22Rv1 (cell line): ENCODE results near the gene OOSP2.

Source experiments
- H3K27ac ChIP-seq: fragments of 450-650 bp; 2 replicates; pipeline ENCODE4 v1.5.1; 2017
- CTCF ChIP-seq: fragments of 450-650 bp; IDR thresholded peaks from 2 replicates; pipeline ENCODE4 v1.5.1; 2017; ENCODE audit warnings: mild to moderate bottlenecking
- ZFX ChIP-seq: fragments of 450-650 bp; IDR thresholded peaks from 2 replicates; pipeline ENCODE4 v1.6.1; 2017; ENCODE audit warnings: antibody characterized with exemption, borderline replicate concordance

OOSP2 gene

DNA sequence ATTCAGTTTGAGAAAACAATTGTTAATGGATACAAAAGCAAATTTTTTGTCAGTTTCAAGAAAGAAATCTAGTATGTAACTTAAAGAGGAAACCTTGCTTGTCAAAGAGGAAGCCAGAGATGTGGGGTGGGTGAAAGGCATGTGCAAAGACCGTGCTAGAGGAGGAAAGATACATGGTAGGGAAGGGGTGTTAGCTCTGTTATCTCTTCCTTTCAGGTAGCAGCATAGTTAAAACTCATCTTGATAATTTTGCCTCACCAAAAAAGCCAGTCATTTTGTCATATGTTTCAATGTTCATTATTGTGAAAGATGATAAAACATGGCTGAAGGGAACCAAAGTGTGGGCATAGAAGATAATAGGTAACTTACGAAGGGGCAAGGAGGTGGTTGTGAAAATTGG is 45.7 kb downstream of the OOSP2 start:
- TF ChIP-seq CTCF, result no peak
- TF ChIP-seq ZFX, result no peak

GRCh38 chr11:60087239-60087638 is 47.0 kb downstream of the OOSP2 start:
- no peak overlapping the region for H3K27ac ChIP-seq
- no peak for TF ChIP-seq ZFX
- no peak for TF ChIP-seq CTCF

More for the DNA sequence above, 45.7 kb downstream of the OOSP2 start:
- H3K27ac ChIP-seq, result no peak overlapping the region

DNA sequence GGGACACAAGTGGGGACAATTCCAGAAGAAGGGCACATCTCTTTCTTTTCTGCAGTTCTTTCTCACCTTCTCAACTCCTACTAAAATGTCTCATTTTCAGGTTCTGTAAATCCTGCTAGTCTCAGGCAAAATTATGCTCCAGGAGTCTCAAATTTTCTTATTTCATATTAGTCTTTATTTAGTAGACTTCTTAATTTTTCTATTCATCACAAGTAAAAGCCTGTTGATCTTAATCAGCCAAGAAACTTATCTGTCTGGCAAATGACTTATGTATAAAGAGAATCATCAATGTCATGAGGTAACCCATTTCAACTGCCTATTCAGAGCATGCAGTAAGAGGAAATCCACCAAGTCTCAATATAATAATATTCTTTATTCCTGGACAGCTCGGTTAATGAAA is 48.2 kb downstream of the OOSP2 start, which contains the start of gene MS4A2:
MS4A2 (plus strand) TSS at position 301 of the 400 bp plus-strand sequence. CDS start 102 bp downstream, outside the sequence.
- H3K27ac ChIP-seq, result no peak within 1 kb of the TSS
- TF ChIP-seq CTCF (no peak), ZFX (no peak)

- no peak overlapping the region for H3K27ac ChIP-seq
- TF ChIP-seq CTCF (no peak), ZFX (no peak)
Observed at GRCh38 chr11:60095477-60096120, 55.4 kb downstream of the OOSP2 start.

DNA sequence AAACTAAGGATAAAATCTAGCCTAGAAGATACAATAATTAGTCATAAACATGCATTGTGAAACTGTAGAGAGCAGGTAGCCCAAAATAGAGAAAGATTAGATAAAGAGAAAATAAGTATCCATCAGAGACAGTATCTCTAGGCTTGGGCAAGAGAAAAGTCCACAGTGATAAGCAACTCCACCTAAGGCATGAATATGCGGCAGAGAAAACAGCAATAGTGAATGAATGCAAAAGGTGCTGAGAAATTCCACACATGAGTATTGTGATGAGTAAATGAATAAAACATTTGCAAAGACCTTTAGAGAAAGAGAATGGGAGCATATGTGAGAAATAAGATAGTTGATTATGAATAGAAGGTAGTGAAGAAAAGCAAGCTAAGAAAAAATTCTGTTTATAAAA is 57.0 kb downstream of the OOSP2 start:
- H3K27ac ChIP-seq, result no peak overlapping the region
- no peak for TF ChIP-seq ZFX
- TF ChIP-seq CTCF, result no peak
